LNCaP clone FGC (cell line): ENCODE data around the gene KANSL1.
"Not testable (repeated sequence)": the region's sequence is repeated elsewhere in the genome, so short reads cannot be mapped to it uniquely, and the experiment has no call there.

Experiments
- DNase-seq: peaks from one replicate; pipeline ENCODE4 v3.0.0-alpha.2; 2011; ENCODE audit warnings: low read depth
- H3K4me3 ChIP-seq: 2 replicates; pipeline ENCODE4 v1.5.1; 2011; ENCODE audit warnings: mild to moderate bottlenecking, low read depth, low read length, control low read depth
- TF ChIP-seq, protein P1 (sequence below): IDR thresholded peaks from 2 replicates; pipeline ENCODE4 v1.5.1; 2012; ENCODE audit warnings: mild to moderate bottlenecking; ENCODE audit not compliant: control insufficient read depth, insufficient read depth; ENCODE audit errors: extremely low read depth

KANSL1 gene

DNA sequence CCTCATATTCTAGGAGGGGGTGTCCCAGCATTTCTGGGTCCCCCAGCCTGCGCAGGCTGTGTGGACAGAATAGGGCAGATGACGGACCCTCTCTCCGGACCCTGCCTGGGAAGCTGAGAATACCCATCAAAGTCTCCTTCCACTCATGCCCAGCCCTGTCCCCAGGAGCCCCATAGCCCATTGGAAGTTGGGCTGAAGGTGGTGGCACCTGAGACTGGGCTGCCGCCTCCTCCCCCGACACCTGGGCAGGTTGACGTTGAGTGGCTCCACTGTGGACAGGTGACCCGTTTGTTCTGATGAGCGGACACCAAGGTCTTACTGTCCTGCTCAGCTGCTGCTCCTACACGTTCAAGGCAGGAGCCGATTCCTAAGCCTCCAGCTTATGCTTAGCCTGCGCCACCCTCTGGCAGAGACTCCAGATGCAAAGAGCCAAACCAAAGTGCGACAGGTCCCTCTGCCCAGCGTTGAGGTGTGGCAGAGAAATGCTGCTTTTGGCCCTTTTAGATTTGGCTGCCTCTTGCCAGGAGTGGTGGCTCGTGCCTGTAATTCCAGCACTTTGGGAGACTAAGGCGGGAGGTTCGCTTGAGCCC, 182.5 kb downstream of the KANSL1 start:
- TF ChIP-seq, protein P1, sequence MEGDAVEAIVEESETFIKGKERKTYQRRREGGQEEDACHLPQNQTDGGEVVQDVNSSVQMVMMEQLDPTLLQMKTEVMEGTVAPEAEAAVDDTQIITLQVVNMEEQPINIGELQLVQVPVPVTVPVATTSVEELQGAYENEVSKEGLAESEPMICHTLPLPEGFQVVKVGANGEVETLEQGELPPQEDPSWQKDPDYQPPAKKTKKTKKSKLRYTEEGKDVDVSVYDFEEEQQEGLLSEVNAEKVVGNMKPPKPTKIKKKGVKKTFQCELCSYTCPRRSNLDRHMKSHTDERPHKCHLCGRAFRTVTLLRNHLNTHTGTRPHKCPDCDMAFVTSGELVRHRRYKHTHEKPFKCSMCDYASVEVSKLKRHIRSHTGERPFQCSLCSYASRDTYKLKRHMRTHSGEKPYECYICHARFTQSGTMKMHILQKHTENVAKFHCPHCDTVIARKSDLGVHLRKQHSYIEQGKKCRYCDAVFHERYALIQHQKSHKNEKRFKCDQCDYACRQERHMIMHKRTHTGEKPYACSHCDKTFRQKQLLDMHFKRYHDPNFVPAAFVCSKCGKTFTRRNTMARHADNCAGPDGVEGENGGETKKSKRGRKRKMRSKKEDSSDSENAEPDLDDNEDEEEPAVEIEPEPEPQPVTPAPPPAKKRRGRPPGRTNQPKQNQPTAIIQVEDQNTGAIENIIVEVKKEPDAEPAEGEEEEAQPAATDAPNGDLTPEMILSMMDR, result no peak
- DNase-seq, result no peak

DNA sequence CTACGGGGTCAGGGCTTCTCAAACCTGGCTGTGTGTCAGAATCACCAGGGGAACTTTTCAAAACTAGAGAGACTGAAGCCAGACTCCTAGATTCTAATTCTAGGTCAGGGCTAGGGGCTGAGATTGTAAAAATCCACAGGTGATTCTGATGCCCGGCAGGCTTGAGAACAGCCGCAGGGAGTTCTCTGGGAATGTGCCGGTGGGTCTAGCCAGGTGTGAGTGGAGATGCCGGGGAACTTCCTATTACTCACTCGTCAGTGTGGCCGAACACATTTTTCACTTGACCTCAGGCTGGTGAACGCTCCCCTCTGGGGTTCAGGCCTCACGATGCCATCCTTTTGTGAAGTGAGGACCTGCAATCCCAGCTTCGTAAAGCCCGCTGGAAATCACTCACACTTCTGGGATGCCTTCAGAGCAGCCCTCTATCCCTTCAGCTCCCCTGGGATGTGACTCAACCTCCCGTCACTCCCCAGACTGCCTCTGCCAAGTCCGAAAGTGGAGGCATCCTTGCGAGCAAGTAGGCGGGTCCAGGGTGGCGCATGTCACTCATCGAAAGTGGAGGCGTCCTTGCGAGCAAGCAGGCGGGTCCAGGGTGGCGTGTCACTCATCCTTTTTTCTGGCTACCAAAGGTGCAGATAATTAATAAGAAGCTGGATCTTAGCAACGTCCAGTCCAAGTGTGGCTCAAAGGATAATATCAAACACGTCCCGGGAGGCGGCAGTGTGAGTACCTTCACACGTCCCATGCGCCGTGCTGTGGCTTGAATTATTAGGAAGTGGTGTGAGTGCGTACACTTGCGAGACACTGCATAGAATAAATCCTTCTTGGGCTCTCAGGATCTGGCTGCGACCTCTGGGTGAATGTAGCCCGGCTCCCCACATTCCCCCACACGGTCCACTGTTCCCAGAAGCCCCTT, 183.3 kb downstream of the KANSL1 start:
- TF ChIP-seq, protein P1, result no peak
- no peak overlapping the region for H3K4me3 ChIP-seq
- DNase-seq, result no peak

More for the DNA sequence above, 182.5 kb downstream of the KANSL1 start:
- H3K4me3 ChIP-seq, result no peak overlapping the region

- DNase-seq, result no peak
- no peak overlapping the region for H3K4me3 ChIP-seq
- TF ChIP-seq, protein P1, result no peak
Measured at GRCh38 chr17:46008591-46008990, 184.6 kb downstream of the KANSL1 start.

DNA sequence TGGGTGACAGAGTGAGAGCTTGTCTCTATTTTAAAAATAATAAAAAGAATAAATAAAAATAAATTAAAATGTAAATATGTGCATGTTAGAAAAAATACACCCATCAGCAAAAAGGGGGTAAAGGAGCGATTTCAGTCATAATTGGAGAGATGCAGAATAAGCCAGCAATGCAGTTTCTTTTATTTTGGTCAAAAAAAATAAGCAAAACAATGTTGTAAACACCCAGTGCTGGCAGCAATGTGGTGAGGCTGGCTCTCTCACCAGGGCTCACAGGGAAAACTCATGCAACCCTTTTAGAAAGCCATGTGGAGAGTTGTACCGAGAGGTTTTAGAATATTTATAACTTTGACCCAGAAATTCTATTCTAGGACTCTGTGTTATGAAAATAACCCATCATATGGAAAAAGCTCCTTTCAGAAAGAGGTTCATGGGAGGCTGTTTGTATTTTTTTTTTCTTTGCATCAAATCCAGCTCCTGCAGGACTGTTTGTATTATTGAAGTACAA, 185.7 kb downstream of the KANSL1 start:
- H3K4me3 ChIP-seq, result no peak overlapping the region
- no peak for DNase-seq
- TF ChIP-seq, protein P1, result no peak

GRCh38 chr17:46006082-46006481, 187.1 kb downstream of the KANSL1 start:
- H3K4me3 ChIP-seq, DNase-seq: not testable (repeated sequence)

GRCh38 chr17:46003907-46004748, 189.1 kb downstream of the KANSL1 start:
- TF ChIP-seq, protein P1, result no peak
- DNase-seq, result peak; percentile 79
- peak overlapping the region; percentile 21 for H3K4me3 ChIP-seq

- DNase-seq, result no peak
- H3K4me3 ChIP-seq, result no peak overlapping the region
- TF ChIP-seq, protein P1, result no peak
Measured at GRCh38 chr17:46002973-46003316, 190.3 kb downstream of the KANSL1 start.
